Raji (cell line): ENCODE data around the gene LRRC3B.

Experiments
- POLR2A ChIP-seq: IDR thresholded peaks from 2 replicates; pipeline ENCODE4 v1.6.1; 2011; ENCODE audit warnings: low read depth, low read length, control low read depth; ENCODE audit not compliant: insufficient read depth

LRRC3B gene

DNA sequence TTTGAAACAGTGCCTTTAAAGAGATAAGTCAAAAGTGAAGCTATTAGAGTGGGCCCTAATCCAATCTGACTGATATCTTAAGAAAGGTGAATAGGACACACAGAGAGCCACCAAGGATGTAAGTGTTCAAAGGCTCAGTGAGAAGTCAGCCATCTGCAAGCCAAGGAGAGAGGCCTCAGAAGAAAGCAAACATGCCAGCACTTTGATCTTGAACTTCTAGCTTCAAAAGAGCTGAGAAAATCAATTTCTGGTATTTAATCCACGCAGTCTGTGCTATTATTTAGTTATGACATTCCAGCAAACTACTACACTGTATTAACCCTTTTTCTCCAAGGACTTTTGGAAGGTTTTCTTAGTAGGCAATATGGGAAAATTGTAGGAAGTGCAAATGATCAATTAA, 95.7 kb downstream of the LRRC3B start:
- no peak for TF ChIP-seq POLR2A

- no peak for TF ChIP-seq POLR2A
Measured at GRCh38 chr3:26719134-26719533, 96.6 kb downstream of the LRRC3B start.

- TF ChIP-seq POLR2A = no peak
Measured at GRCh38 chr3:26721047-26721446, 98.5 kb downstream of the LRRC3B start.

- TF ChIP-seq POLR2A = no peak
Measured at GRCh38 chr3:26731843-26732242, 109.3 kb downstream of the LRRC3B start.

GRCh38 chr3:26750263-26750662, 127.7 kb downstream of the LRRC3B start:
- no peak for TF ChIP-seq POLR2A

- TF ChIP-seq POLR2A = no peak
Measured at GRCh38 chr3:26752466-26752865, 129.9 kb downstream of the LRRC3B start.

DNA sequence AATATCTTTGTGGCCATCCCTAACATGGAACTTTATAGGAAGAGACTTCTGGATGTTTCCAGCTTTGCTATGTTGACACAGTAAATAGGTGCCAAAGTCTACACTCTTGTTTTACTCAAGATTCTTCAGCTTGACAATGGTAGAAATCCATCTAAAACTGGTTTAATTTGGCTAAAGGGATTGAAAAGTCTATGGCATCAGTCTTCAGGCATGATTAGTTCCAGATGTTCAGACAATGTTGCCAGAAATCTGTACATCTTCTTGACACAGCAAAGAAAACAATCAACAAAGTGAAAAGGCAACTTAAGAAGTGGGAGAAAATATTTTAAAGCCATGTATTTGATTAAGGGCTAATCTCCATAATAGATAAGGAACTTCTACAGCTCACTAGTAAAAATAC, 130.5 kb downstream of the LRRC3B start:
- TF ChIP-seq POLR2A = no peak

DNA sequence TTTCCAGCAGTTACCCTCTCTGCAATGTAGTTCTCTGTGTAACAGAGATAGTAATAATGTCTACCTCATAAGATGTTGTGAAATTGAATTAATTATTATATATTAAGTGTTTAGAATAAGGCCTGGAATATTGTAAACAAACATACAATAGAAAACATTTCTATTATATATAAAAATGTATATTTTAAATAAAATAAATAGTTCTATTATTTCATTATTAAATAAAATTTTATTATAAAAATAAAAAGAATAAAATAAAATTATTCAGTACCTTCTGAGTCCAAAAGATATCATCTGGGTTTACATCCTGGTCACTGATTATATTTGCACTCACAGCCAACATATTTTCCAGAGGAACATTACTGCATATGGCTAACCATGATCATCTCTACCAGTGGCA, 135.4 kb downstream of the LRRC3B start:
- no peak for TF ChIP-seq POLR2A
